ENCODE data around the gene CLTCL1. TPM values are rescaled to one million over a fixed set of nuclear protein-coding genes. Genes with fewer than 3 reads are reported as not detected.
A peak's percentile ranks its signal among the peaks of the same experiment; 100 is the strongest.

Gene CLTCL1
- total and polyA plus RNA-seq, 9 of the 15 experiments (the other 6 are each of a cell fraction or from before 2014, with no cell fraction given) = 1.1 to 11.7 (median 5.0) TPM

GRCh38 chr22:19290400-19291217, 910 bp downstream of the CLTCL1 start (continued):
- TF ChIP-seq AFF1 (IDR thresholded peaks at IDR 0.05; ENCODE audit: low read depth in 1 of 2, partially characterized antibody in 2 of 2) (no peak), MIER1 (IDR thresholded peaks at IDR 0.05; ENCODE audit: low read depth) (no peak), VEZF1 (CRISPR knock-in tag; IDR thresholded peaks at IDR 0.05) (no peak), ZNF780A (CRISPR knock-in tag; IDR thresholded peaks at IDR 0.05) (no peak), TBP (optimal IDR thresholded peaks at IDR 0.05; ENCODE audit: low read depth, low read length) (peak; percentile 10), TSHZ1 (CRISPR knock-in tag; IDR thresholded peaks at IDR 0.05) (no peak), ZBTB49 (CRISPR knock-in tag; IDR thresholded peaks at IDR 0.05; ENCODE audit: borderline replicate concordance) (peak; percentile 61; the same call in 1 of the 2 replicates), SP1 (CRISPR knock-in tag; IDR thresholded peaks at IDR 0.05) (peak; percentile 55; the same call in 1 of the 2 replicates), SNIP1 (IDR thresholded peaks at IDR 0.05; ENCODE audit: low read depth) (no peak), POLR2G (IDR thresholded peaks at IDR 0.05; ENCODE audit: low read depth, low read length) (no peak), PML (IDR thresholded peaks at IDR 0.05; ENCODE audit: low read length) (no peak), CBX3 (IDR thresholded peaks at IDR 0.05; ENCODE audit: borderline replicate concordance in 1 of 2, low read length in 2 of 2) (no peak), NFYB (IDR thresholded peaks at IDR 0.05; ENCODE audit: extremely low read depth, insufficient read length) (no peak), HES1 (IDR thresholded peaks at IDR 0.05; ENCODE audit: low read depth) (no peak)
